WTC11 (cell line): Measurements from ENCODE around the gene FERMT1.

ENCODE experiments used
- AFF4 ChIP-seq: sonication (generic); formaldehyde crosslinking; IDR thresholded peaks from 2 replicates; pipeline ENCODE4 v1.8.1; 2023; ENCODE audit warnings: mild to moderate bottlenecking, missing genetic modification reagents, borderline replicate concordance
- CREB1 ChIP-seq: sonication (generic); formaldehyde crosslinking; IDR thresholded peaks from 2 replicates; pipeline ENCODE4 v1.8.0; 2023; ENCODE audit warnings: mild to moderate bottlenecking, missing genetic modification reagents
- CTCF ChIP-seq: fragments of 200-600 bp; IDR thresholded peaks from 2 replicates; pipeline ENCODE4 v1.8.0; 2022; ENCODE audit warnings: antibody characterized with exemption
- FOXJ3 ChIP-seq: sonication (generic); formaldehyde crosslinking; IDR thresholded peaks from 2 replicates; pipeline ENCODE4 v1.9.0; 2021; ENCODE audit warnings: missing genetic modification reagents, mild to moderate bottlenecking, borderline replicate concordance
- MAX ChIP-seq: sonication (generic); formaldehyde crosslinking; IDR thresholded peaks from 2 replicates; pipeline ENCODE4 v1.8.0; 2022; ENCODE audit warnings: mild to moderate bottlenecking, missing genetic modification reagents
- PRDM15 ChIP-seq: sonication (generic); formaldehyde crosslinking; IDR thresholded peaks from 2 replicates; pipeline ENCODE4 v1.8.0; 2022; ENCODE audit warnings: missing genetic modification reagents
- PRRX2 ChIP-seq: fragments of 250-450 bp; sonication (Bioruptor Pico); IDR thresholded peaks from 2 replicates; pipeline ENCODE4 v1.8.0; 2021; ENCODE audit warnings: mild to moderate bottlenecking
- USF2 ChIP-seq: sonication (generic); formaldehyde crosslinking; IDR thresholded peaks from 2 replicates; pipeline ENCODE4 v1.8.1; 2023; ENCODE audit warnings: mild to moderate bottlenecking, missing genetic modification reagents, moderate library complexity
- ZNF423 ChIP-seq: fragments of 250-450 bp; sonication (Bioruptor Pico); IDR thresholded peaks from 2 replicates; pipeline ENCODE4 v2.1.2; 2022; ENCODE audit warnings: mild to moderate bottlenecking, moderate library complexity
- ZNF671 ChIP-seq: fragments of 250-450 bp; sonication (Bioruptor Pico); IDR thresholded peaks from 2 replicates; pipeline ENCODE4 v1.8.0; 2021; ENCODE audit warnings: mild to moderate bottlenecking

GRCh38 chr20:6095409-6095808 lies 27.4 kb downstream of the FERMT1 start:
- no peak for TF ChIP-seq ZNF423
- TF ChIP-seq CREB1 (CRISPR knock-in tag): no peak
- no peak for TF ChIP-seq AFF4 (CRISPR knock-in tag)
- no peak for TF ChIP-seq USF2 (CRISPR knock-in tag)
- no peak for TF ChIP-seq PRDM15
- no peak for TF ChIP-seq MAX (CRISPR knock-in tag)
- TF ChIP-seq FOXJ3: no peak
- TF ChIP-seq ZNF671 (CRISPR knock-in tag): no peak
- no peak for TF ChIP-seq CTCF
- no peak for TF ChIP-seq PRRX2 (CRISPR knock-in tag)
